Left lung (tissue), 10 donors: ENCODE results near the gene KPNB1. TPM values are rescaled to one million over a fixed set of nuclear protein-coding genes. Genes with fewer than 3 reads are reported as not detected.

Experiments
- ATAC-seq: fragments of 200-7000 bp; cut with Tn5 transposase; one replicate; pipeline ENCODE4 v1.9.1; 2020; ENCODE audit warnings: moderate library complexity
- DNase-seq, 4 donors: peaks; one replicate each; pipeline ENCODE4 v3.0.0-alpha.2; 2013 to 2020
- H3K27ac ChIP-seq, 2 donors: fragments of 200-600 bp; sonication (generic) in 1 of 2; one replicate each; pipeline versions ENCODE4 v1.5.0 to v1.8.0; 2020 to 2021
- H3K27me3 ChIP-seq, 2 donors: fragments of 200-600 bp; sonication (generic) in 1 of 2; one replicate each; pipeline versions ENCODE4 v1.5.0 to v1.8.0; 2020 to 2021
- H3K36me3 ChIP-seq, 2 donors: fragments of 200-600 bp; sonication (generic) in 1 of 2; one replicate each; pipeline versions ENCODE4 v1.5.0 to v1.8.0; 2020 to 2021
- H3K4me1 ChIP-seq, 2 donors: fragments of 200-600 bp; one replicate each; pipeline ENCODE4 v1.8.0; 2021
- H3K4me3 ChIP-seq, 2 donors: fragments of 200-600 bp; sonication (generic) in 1 of 2; one replicate each; pipeline versions ENCODE4 v1.5.0 to v1.8.0; 2020 to 2021; ENCODE audit warnings: mild to moderate bottlenecking in 1 of 2
- H3K9me3 ChIP-seq, 2 donors: fragments of 200-600 bp; sonication (generic) in 1 of 2; one replicate each; pipeline versions ENCODE4 v1.5.0 to v1.8.0; 2020 to 2021
- intact Hi-C, 2 donors: fragments of 100-400 bp; cut with DNase I; formaldehyde crosslinking; loops; one replicate each; pipeline versions ENCODE4 v1.11.2 to v1.14.2; 2022
- polyA plus RNA-seq, 6 donors: library from polyadenylated mRNA; unstranded; fragments of 120-200 nt; gene quantifications; one replicate each; pipeline ENCODE4 v1.2.1, GENCODE V29; 2013; ENCODE audit not compliant: insufficient read length in 6 of 6
- total RNA-seq, 2 donors: library from RNA; stranded (reverse); fragmentation: NEBNext Ultra II Directional; extraction: Animal tissue kit (Norgen Biotek cat#: 25700); gene quantifications; one replicate each; pipeline ENCODE4 v1.2.1, GENCODE V29; 2021
- TF ChIP-seq, protein P1 (sequence below), 2 donors: fragments of 200-600 bp; sonication (generic) in 1 of 2; IDR thresholded peaks; one replicate each; pipeline versions ENCODE4 v1.5.0 to v1.8.0; 2021; ENCODE audit warnings: antibody characterized with exemption in 2 of 2
- donor health status: DM: no; HTN: yes; CAD: no.
- donor health status: DM: no; HTN: no; CAD: no.

KPNB1 gene
- total and polyA plus RNA-seq, 8 donors, result 195 to 305 (median 248) TPM

DNA sequence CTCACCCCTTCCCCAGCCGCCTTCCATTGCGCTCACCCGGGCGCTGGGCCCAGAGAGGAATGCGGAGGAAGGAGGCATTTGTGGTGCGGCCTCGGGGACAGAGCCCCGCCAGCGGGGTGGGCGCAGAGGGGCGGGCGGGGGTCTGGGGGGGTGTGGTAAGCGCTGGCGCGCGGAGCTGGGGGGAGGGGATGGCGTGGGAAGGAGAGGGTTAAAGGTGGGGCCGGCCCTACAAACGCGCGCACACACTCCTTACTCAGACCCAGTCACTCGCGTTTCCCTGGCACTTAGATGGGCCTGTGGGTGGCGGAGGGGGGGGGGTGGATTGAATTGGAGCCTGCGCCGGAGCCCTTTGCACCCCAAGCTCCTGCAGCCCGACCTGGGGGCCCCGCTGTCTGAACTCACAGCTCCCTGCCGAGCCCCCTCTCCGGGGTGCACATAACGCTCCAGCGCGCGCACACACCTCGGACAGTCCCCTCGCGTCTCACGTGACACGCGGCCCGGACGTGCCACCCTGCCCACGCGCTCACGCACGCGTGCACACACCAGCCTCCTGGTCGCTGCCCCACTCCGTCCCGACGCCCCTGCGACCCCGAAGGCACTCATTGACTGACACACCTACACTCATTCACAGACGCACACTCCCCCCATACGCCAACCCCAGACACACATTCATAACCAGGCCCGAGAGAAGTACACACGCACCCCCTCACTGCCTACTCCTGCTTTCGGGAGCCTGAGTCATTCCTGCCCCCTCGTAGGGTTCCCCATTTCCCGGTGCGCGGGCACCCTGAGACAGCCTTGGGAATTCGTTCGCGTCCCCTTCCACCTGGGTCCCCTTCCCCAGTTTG is 45.1 kb downstream of the KPNB1 start:
- H3K4me1 ChIP-seq, result peaks cover 0 to 43% of the 10 kb centered on the region in 2 donors
- peak overlapping the region; percentile 80 to 95 for H3K27ac ChIP-seq
- peaks cover 0 to 27% of the 10 kb centered on the region in 2 donors for H3K36me3 ChIP-seq
- peak overlapping the region; percentile 92 to 96 for H3K4me3 ChIP-seq
- ATAC-seq (peak; percentile 71), DNase-seq (peak; percentile 41 to 96 (median 63))
- TF ChIP-seq, protein P1, sequence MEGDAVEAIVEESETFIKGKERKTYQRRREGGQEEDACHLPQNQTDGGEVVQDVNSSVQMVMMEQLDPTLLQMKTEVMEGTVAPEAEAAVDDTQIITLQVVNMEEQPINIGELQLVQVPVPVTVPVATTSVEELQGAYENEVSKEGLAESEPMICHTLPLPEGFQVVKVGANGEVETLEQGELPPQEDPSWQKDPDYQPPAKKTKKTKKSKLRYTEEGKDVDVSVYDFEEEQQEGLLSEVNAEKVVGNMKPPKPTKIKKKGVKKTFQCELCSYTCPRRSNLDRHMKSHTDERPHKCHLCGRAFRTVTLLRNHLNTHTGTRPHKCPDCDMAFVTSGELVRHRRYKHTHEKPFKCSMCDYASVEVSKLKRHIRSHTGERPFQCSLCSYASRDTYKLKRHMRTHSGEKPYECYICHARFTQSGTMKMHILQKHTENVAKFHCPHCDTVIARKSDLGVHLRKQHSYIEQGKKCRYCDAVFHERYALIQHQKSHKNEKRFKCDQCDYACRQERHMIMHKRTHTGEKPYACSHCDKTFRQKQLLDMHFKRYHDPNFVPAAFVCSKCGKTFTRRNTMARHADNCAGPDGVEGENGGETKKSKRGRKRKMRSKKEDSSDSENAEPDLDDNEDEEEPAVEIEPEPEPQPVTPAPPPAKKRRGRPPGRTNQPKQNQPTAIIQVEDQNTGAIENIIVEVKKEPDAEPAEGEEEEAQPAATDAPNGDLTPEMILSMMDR (IDR thresholded peaks at IDR 0.05), result no peak
- intact Hi-C loops, result no loop called here
- no peaks in the 10 kb centered on the region for H3K27me3 ChIP-seq
- no peaks in the 10 kb centered on the region for H3K9me3 ChIP-seq

- no peaks in the 10 kb centered on the region for H3K9me3 ChIP-seq
- peak overlapping the region; percentile 92 to 96 for H3K4me3 ChIP-seq
- intact Hi-C loops, result no loop called here
- peak overlapping the region; percentile 80 to 95 for H3K27ac ChIP-seq
- no peaks in the 10 kb centered on the region for H3K27me3 ChIP-seq
- DNase-seq (peak; percentile 30 to 93 (median 64)), ATAC-seq (peak; percentile 23)
- H3K36me3 ChIP-seq, result peaks cover 0 to 36% of the 10 kb centered on the region in 2 donors
- H3K4me1 ChIP-seq, result peaks cover 0 to 43% of the 10 kb centered on the region in 2 donors
- TF ChIP-seq, protein P1 (IDR thresholded peaks at IDR 0.05), result no peak
Observed at GRCh38 chr17:47695429-47696376, 46.0 kb downstream of the KPNB1 start.

DNA sequence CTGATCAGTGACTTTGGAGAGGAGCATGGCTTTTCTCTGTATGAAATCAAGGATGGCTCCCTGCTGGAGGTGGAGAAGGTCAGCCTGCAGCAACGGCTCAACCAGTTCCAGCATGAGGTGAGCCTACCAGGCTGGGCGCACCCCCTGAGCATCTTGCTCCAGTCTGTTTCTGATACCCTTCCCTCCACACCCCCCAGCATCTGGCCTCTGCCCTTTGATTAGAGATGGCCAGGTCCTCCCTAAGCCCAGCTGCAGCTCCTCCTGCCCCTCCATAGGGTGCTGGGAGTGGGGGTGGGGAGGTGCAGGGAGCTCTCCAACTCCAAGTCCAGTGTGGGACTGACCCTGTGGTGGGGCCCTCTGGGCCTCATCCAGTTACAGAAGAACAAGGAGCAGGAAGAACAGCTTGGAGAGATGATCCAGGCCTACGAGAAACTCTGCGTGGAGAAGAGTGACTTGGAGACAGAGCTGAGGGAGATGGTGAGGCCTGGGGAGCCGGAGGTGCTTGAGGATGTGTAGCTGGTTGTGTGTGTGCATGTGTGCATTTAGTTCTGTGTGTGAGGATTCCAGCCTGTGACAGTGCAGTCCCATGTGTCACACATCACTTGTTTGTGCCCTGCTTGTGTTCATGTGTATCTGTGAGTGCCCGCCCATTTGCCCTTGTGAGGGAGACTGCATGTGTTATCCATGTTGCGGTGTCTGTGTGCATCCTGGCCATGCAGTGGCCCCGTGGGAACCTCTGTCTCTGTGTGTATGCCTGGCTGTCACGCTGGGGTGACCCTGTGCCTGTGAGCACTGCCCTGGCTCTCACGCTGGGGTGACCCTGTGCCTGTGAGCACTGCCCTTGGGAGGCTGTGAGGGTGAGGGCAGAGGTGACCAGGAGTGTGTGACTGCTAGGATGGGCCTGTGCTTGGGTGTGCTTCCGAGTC is 47.3 kb downstream of the KPNB1 start:
- H3K9me3 ChIP-seq, result no peaks in the 10 kb centered on the region
- H3K27ac ChIP-seq, result peak overlapping the region in 1 of 2 donors; percentile 95
- no peak overlapping the region for H3K4me3 ChIP-seq
- TF ChIP-seq, protein P1 (IDR thresholded peaks at IDR 0.05), result no peak
- DNase-seq, result peak in 1 of 4 donors; percentile 26
- H3K4me1 ChIP-seq, result peaks cover 0 to 43% of the 10 kb centered on the region in 2 donors
- ATAC-seq, result no peak
- H3K36me3 ChIP-seq, result peaks cover 0 to 49% of the 10 kb centered on the region in 2 donors
- no peaks in the 10 kb centered on the region for H3K27me3 ChIP-seq
- intact Hi-C loops, result no loop called here

- Histone ChIP-seq H3K9me3 (no peaks in the 10 kb centered on the region), H3K27ac (no peak overlapping the region), H3K4me1 (peaks cover 0 to 40% of the 10 kb centered on the region in 2 donors), H3K36me3 (peaks cover 0 to 51% of the 10 kb centered on the region in 2 donors), H3K27me3 (no peaks in the 10 kb centered on the region), H3K4me3 (no peak overlapping the region)
- peak in 1 of 4 donors; percentile 27 for DNase-seq
- intact Hi-C loops, result no loop called here
- no peak for ATAC-seq
- TF ChIP-seq, protein P1 (IDR thresholded peaks at IDR 0.05), result no peak
Observed at GRCh38 chr17:47697906-47698711, 48.4 kb downstream of the KPNB1 start.
